NCI-H345 treated with DMSO at 0.1 percent for 48 hours (cell line): Measurements from ENCODE around the gene UCK2.
"Not testable (repeated sequence)": the region's sequence is repeated elsewhere in the genome, so short reads cannot be mapped to it uniquely, and the experiment has no call there.

ENCODE experiments used
- DNase-seq: peaks from one replicate; lab custom pipeline; 2025; ENCODE audit not compliant: unreplicated experiment; lab: John Stamatoyannopoulos, UW

UCK2 gene

DNA sequence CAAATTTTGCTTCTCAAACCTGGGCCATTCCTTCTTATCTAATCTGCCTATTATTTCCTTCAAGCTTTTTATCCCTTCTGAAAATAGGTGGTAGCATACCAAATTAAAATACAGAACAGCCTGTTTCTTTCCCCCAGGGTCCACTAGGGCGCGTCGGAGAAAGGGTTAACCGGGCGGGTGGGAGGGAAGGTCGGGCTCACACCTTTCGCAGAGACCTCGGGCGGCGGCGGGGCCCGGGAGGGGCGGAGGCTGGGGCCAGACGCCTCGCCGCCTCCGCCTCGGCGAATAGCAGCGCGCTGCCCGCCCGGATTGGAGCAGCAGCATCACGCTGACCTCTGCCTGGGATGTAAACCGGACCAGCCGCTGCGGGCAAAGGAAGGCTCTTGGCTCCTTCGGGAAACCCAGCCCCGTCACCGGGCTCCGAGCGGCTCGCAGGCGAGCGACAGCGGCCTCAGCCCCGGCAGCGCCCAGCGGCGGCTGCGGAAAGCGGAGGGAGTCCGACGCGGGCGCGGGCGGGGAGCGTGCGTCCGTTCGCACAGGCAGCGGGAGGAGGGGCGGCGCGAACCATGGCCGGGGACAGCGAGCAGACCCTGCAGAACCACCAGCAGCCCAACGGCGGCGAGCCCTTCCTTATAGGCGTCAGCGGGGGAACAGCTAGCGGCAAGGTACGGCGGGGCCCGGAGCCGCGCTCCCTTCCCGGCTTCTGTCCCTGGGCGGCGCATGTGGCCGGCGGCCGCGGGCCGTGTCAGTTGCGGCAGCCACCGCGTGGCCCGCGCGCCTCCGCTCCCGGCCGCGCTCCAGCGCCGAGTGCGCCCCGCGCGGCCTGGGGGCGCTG lies at the start of gene UCK2:
Gene UCK2 (plus strand): TSS at position 347 of the 835 bp plus-strand sequence. CDS start 220 bp downstream, at position 567.
- peak; percentile 41 for DNase-seq

DNA sequence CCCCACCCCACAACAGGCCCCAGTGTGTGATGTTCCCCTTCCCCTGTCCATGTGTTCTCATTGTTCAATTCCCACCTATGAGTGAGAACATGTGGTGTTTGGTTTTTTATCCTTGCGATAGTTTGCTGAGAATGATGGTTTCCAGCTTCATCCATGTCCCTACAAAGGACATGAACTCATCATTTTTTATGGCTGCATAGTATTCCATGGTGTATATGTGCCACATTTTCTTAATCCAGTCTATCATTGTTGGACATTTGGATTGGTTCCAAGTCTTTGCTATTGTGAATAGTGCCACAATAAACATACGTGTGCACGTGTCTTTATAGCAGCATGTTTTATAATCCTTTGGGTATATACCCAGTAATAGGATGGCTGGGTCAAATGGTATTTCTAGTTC lies 49.2 kb upstream of the UCK2 start:
- DNase-seq: not testable (repeated sequence)

DNA sequence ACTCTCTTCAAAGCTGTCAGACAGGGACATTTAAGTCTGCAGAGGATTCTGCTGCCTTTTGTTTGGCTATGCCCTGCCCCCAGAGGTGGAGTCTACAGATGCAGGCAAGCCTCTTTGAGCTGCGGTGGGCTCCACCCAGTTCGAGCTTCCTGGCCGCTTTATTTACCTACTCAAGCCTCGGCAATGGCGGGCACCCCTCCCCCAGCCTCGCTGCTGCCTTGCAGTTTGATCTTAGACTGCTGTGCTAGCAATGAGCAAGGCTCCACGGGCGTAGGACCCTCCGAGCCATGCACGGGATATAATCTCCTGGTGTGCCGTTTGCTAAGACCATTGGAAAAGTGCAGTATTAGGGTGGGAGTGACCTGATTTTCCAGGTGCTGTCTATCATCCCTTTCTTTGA lies 43.9 kb upstream of the UCK2 start:
- not testable (repeated sequence) for DNase-seq

DNA sequence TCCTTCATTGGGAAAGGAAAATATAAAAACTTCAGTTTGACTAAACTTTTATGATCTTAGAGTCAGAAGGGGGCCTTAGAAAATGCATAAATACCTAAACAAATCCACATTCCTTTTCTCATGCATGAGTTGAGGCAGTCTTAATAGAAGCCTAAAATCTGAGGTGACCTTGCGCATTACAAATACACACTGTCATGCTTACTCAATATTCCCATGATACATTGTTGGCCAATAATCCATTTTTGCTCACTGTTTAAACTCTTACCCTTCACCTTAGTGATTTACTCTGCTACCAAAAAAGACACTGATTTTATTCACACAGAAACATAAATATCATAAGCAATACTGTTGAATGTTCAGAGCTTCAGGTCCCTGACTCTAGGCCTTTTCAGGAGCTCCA lies 39.7 kb upstream of the UCK2 start:
- no peak for DNase-seq

DNA sequence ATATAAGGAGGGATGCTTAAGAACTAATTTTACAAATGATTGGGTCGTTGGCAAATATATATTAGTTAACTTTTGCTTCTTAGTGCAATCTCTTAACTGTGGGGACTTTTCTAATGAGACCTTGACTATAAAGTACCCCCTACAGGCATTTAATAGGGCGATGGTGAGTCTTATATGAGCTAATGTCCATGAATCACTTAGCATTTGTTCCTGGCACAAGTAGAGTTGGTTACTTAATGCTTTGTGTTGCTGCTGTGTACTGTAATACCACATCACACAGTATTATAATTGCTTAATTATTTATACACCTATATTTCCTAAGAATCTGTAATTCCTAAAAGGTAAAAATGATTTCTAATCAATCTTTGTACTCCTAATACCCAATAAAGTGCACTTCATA lies 33.5 kb upstream of the UCK2 start:
- DNase-seq: no peak

DNA sequence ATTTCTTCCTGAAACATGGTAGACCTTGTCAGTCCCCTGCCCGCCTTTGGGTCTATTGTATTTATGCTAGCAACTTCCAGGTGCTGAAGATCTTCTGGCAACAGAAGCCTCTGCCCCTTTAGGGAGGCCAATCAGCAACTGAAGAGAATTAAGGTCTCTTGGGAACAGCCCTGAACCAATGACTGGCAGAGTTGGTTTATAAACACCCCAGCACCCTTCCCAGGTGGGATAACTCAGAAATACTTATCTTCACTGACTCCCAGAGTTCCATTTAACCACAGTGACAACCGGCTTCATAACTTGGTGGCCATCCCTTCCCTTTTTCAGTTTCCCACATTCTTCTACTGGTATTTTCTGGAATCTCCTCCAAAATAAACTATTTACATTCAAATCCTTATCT lies 31.5 kb upstream of the UCK2 start:
- DNase-seq: no peak

DNA sequence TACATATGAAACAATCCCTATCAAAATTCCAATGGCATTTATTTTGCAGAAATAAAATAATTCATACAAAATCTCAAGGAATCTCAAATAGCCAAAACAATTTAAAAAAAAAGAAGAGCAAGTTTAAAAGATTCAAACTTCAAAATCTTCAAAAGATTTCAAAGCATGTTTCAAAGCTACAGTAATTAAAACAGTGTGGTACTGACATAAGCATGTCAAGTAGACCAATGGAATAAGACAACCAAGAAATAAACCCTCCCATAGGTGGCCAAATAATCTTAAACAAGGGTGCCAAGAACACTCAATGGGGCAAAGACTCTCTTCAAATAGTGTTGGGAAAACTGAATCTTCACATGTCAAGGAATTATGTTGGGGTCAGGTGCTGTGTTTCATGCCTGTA lies 28.0 kb upstream of the UCK2 start:
- DNase-seq: no peak

DNA sequence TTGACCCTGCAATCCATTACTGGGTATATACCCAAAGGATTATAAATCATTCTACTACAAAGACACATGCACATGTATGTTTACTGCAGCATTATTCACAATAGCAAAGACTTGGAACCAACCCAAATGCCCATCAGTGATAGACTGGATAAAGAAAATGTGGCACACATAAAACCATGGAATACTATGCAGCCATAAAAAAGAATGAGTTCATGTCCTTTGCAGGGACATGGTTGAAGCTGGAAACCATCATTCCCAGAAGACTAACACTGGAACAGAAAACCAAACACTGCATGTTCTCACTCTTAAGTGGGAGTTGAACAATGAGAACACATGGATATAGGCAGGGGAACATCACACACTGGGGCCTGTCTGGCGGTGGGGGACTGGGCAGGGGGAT lies 22.9 kb upstream of the UCK2 start:
- not testable (repeated sequence) for DNase-seq

DNA sequence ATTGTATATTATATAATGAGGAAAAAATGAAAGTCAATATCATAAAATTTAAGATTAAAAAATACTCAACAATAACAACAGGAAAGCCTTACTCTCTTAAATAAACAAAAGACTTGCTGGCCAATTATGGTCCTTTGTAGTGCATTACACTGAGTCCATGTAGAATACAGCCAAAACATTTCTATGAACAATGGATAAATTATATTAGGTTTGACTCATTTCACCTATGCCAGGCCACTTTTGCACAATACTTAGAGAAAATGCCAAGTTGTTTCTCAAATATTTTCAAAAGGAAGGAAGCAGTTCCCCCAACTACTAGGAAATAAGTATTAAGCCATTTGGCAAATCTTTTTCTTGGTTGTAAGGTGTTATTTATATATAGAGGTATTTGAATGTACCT lies 19.8 kb upstream of the UCK2 start:
- DNase-seq: no peak

DNA sequence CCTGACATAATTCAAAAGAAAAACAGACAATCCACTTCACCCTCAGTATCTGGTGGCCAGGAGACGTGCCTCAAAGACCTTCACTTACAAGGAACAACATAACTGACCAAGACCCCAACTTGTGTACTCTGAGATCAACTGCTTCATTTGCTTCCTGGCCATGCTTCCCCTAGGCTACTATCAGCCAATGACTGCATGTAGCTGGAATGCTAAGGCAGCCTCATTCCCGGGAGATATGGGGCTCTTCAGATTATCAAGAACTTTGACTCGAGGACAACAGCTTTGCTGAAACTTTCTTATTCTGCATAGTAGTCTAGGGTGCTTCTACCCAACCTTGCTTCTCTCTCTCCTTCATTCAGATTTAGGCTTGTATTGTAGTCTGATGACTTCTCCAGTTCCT lies 11.7 kb upstream of the UCK2 start:
- DNase-seq: no peak

DNA sequence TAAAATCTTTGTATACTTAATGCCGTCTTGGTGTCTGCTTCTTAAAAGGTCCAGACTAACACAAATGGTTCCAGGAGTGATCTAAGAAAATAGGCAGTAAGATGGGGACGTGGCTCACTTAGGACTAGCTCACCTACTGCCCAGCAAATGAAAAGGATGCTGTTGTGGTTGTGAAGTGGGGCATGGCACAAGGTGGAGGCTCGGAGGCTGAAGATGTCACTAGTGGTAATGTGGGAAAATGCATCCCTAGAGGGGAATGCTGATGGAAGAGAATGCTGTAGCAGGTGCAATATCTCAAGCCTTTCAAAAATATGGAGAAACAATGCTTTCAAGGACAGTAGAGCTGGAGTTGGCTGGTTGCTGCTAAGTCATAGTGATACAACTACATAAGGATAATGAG lies 11.3 kb upstream of the UCK2 start:
- DNase-seq: no peak

DNA sequence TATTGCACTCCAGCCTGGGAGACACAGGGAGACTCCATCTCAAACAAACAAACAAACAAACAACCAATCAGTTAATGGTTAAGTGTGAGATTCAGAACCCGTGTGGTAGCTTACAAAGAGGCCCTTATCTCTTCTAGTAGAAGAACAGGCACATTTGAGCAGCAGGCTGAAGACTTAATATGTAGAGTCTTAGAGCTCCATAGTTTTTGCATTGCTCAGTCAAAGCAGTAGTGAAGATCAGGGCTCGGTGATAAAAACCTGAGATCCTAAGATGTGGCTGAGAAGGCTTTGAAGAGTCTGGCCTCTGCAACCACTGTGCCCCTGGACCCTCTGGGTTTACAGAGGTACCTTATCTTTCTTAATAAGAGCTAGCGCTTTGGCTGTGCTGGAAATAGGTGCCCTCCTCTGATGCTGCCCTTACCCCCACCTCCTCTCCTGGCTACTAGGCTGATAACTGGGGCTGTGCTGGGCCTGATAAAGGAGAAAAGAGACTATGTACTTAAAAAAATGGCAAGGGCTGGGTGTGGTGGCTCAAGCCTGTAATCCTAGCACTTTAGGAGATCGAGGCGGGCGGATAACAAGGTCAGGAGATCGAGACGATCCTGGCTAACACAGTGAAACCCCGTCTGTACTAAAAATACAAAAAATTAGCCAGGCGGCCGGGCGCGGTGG lies 10.5 kb upstream of the UCK2 start:
- no peak for DNase-seq

DNA sequence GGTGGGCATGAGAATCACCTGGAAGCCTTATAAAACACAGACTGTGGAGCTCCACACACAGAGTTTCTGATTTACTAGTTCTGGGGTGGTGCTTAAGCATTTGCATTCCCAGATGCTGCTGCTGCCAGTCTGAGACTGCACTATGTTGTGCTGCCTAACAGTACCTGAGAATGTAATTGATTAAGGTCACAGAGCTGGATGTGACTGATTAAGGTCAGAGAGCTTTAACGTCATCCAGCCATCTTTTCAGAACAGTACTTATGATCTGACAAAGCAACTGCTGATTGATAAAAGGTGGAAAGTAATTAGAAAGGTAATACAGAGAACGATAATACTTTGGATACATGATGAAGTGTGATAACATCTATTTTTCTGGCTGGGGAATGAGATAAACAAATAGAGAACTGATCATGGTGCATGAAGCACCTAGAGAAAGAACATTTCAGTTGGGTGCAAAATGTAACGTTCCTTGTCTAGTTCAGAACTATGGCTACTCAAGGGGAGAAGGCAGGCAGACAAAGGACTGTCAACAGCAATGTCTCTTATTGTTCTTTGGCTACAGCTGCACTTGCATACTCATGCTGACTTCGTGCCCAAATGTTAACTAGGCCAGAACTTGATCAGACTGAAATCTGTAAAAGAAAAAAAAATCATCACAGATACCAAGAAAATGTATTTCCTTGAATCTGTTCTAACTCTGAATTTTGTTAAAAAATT lies 3.7 kb upstream of the UCK2 start:
- DNase-seq: no peak

DNA sequence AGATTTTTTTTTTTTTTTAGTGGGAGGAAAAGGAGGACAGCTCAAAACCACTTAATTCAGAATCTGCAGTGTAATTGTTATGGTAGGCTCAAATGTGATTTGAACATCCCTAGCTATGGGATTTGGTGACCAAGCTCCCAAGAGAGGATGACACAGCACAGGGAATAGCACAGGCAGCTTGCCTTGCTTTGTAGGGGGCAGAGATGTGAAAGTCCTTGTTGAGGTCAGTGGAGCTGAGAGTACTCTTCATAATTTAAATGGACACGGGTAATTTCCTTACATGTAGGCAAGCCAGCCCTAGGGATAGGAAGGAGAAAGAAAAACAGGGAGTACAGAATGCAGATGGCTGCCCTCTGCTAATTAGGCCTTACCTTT lies 3.2 kb upstream of the UCK2 start:
- peak; percentile 26 for DNase-seq

DNA sequence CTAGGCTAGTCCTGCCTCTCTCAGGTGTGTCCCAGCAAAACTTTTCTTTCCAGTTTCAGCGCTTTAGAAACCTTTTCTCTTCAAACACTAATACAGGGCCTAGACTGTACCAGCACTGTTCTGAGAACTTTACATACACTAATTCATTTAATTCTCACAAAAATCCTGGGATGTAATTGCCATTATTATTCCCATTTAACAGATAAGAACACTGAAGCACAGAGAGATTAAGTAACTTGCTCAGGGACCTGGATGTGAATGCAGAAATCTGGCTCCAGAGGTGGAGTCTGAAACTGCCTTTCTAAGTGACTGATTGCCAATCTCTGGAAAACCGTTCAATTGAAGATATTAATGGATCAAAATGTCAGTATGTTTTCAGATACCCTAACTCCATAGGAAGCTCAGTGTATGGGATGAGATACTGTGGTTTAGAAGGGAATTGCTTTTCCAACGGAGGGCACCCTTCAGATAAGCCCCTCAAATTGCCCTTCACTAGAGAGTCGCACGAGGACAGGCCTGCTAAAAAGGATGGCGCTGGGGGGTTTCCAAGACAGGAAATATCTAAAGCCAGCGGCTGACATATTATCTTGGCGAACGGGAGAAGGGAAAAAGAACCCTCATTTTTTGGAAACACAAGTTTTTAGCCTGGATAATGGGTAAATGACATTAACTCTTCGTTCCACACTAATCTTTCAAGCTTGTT lies 698 bp upstream of the UCK2 start:
- DNase-seq: no peak

DNA sequence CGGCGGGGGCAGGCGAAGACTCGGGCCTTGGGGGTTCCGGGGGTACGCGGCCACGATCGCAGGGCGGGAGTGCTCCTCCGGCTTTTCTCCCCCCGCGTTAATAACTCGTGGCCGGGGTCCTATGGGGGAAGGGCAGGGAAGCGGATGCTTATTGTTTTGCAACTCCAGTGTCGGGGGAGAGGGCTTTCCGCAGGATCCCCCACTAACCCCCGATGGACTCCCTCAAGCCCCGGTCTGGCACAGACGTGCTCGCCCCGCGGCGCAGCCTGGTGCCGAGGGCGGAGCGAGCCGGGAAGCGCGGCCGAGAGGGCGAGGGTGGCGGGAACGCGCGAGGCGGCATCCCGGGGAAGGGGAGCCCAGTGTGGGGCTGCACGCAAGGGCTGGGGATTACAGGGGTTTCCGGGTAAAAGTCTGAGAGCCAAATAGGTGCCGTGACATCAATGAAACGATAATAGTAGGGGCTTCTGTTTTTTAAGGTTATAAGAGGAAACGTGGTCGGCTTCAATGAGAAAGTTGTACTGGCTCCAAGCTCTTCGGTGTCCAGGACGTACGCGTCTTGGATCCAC lies 772 bp downstream of the UCK2 start:
- DNase-seq: peak; percentile 61

DNA sequence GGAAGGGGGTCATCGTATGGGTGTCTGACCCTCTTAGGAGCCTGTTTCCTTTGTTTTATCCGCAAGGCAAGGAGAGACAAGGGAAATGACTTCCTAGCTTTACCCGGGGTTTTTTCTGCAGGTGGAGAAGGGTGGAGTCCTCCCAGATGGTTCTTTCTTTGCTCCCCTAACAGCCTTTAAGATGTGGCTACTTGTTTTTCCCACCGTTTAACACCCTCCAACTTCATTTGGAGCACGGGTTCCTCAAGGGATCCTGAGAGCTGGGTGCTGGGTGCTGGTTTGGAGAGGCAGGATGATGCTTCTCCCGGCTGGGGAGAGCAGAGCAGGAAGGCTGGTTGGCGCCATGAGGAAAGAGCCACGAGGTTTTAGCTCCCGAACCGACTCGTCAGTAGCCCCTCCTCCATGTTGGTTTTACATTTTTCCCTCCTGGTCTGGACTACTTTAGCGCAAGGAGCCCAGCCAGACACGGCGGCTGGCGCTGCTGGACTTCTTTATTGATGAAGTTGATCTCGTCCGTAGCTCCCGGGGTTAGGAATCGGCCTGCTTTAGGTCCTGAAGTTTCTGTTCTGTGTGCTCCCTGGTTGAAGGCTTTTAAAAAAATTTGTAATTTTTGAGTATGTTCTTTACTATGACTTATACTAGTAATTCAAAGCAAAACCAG lies 1.4 kb downstream of the UCK2 start:
- DNase-seq: peak; percentile 67

DNA sequence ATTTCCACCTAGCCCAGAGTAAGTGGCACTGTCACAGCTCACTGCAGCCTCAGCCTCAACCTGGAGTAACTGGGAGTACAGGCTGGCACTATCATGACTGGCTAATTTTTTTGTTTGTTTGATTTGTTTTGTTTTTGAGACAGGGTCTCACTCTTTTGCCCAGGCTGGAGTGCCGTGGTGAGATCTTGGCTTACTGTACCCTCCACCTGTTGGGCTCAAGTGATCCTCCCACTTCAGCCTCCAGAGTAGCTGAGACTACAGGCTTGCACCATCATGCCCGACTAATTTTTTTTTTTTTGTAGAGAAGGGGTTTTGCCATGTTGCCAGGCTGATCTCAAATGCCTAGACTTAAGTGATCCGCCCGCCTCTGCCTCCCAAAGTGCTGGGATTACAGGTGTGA lies 2.5 kb downstream of the UCK2 start:
- DNase-seq: no peak

DNA sequence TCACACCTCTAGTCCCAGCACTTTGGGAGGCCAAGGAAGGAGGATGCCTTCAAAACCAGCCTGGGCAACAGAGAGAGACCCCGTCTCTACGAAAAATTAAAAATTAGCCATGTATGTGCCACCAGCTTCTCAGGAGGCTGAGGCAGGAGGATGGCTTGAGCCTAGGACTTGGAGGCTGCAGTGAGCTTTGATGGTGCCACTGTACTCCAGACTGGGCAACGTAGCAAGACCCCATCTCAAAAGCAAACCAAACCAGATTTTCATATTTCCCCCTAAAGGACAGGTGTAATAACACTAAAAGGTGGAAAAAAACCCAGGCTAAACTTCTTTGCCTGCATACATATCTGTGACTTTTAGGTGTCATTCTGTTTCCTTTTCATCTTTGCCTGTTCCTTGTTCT lies 3.7 kb downstream of the UCK2 start:
- no peak for DNase-seq

DNA sequence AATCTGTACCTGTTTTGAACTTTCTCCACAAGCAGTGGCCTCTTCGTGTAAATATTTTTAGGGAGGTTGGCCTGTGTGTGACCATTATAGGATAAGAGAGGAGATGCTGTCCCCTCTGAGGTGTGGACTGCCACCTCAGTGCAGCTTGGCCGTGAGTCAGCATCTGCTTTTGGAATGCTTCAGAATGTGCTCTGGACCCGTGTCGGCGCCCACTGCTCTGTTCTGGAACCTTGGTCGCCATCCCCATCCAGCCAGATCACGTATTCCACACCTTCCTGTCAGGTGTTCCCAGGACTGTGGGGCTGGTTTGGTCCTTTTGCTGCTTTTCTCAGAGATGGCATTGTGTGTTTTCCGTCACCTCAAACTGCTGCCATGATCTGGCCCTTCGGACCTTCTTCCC lies 5.5 kb downstream of the UCK2 start:
- no peak for DNase-seq

DNA sequence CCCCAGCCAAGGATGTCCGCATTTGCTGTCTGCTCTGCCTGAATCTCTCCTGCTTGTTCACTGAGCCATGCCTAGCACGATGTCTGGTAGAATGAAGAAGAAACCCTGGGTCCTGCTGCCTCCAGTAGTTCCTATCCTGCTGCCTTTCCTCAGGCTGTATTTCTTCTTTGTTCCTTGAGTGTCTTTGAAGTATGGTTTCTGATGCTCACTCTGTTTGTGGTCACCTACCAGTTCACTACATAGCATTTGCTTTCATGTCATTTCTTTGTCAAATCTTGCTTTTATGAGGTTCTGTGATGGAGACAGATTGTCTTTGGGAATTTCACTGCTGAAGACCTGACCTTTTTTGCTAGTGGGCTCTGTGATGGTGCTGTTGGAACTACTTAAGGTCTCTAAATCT lies 5.9 kb downstream of the UCK2 start:
- DNase-seq: no peak
